CD4-positive, alpha-beta memory T cell (primary cell): ENCODE data around the gene DIAPH1. TPM values are rescaled to one million over a fixed set of nuclear protein-coding genes. Genes with fewer than 3 reads are reported as not detected.

Experiments
- CTCF ChIA-PET: fragments of 350-600 bp; sonication (Branson Sonifier 250); formaldehyde crosslinking; loops from one replicate; lab custom pipeline; 2021; ENCODE audit warnings: inconsistent platforms; ENCODE audit not compliant: partially characterized antibody; lab: Charles Lee
- POLR2A ChIA-PET: fragments of 350-600 bp; sonication (Branson Sonifier 250); formaldehyde crosslinking; loops from one replicate; lab custom pipeline; 2021; ENCODE audit not compliant: partially characterized antibody; lab: Charles Lee
- DNase-seq, 5 donors: peaks; one replicate each; pipeline versions ENCODE4 v3.0.0 to v3.0.0-alpha.2; 2020 to 2022; ENCODE audit warnings: mixed read lengths in 1 of 5
- H3K27ac ChIP-seq: one replicate; pipeline ENCODE4 v1.7.0; 2013; ENCODE audit warnings: low read depth, low read length
- H3K27me3 ChIP-seq: 2 replicates; pipeline ENCODE4 v1.7.0; 2013; ENCODE audit warnings: mild to moderate bottlenecking, low read length, moderate library complexity; ENCODE audit not compliant: insufficient read depth
- H3K36me3 ChIP-seq: 2 replicates; pipeline ENCODE4 v1.7.0; 2013; ENCODE audit warnings: mild to moderate bottlenecking, low read length, moderate library complexity; ENCODE audit not compliant: insufficient read depth
- H3K4me1 ChIP-seq: 2 replicates; pipeline ENCODE4 v1.7.0; 2013; ENCODE audit warnings: mild to moderate bottlenecking, low read length, moderate library complexity; ENCODE audit not compliant: insufficient read depth
- H3K4me3 ChIP-seq, 2 donors: one replicate each; pipeline ENCODE4 v1.7.0; 2013; ENCODE audit warnings: low read length in 2 of 2, mild to moderate bottlenecking in 1 of 2
- H3K9me3 ChIP-seq, 2 donors: one replicate each; pipeline ENCODE4 v1.7.0; 2013; ENCODE audit warnings: low read length in 2 of 2, control low read depth in 1 of 2; ENCODE audit not compliant: control insufficient read depth in 1 of 2
- H3K27ac Mint-ChIP-seq, 7 donors: one replicate each; pipeline ENCODE4 v1.8.0; 2020 to 2021; ENCODE audit warnings: mixed read lengths in 7 of 7, mild to moderate bottlenecking in 6 of 7, inconsistent platforms in 3 of 7, moderate library complexity in 3 of 7
- H3K27me3 Mint-ChIP-seq, 2 donors: one replicate each; pipeline ENCODE4 v1.8.0; 2020 to 2021; ENCODE audit warnings: mixed read lengths in 2 of 2
- H3K36me3 Mint-ChIP-seq, 2 donors: one replicate each; pipeline ENCODE4 v1.8.0; 2020 to 2021; ENCODE audit warnings: mixed read lengths in 2 of 2, inconsistent platforms in 1 of 2, mild to moderate bottlenecking in 1 of 2
- H3K4me1 Mint-ChIP-seq, 4 donors: one replicate each; pipeline ENCODE4 v1.8.0; 2020 to 2021; ENCODE audit warnings: mixed read lengths in 4 of 4, mild to moderate bottlenecking in 1 of 4
- H3K4me3 Mint-ChIP-seq, 8 donors: one replicate each; pipeline ENCODE4 v1.8.0; 2020 to 2021; ENCODE audit warnings: mixed read lengths in 8 of 8, mild to moderate bottlenecking in 7 of 8, moderate library complexity in 6 of 8, inconsistent platforms in 3 of 8
- H3K9me3 Mint-ChIP-seq, 8 donors: one replicate each; pipeline ENCODE4 v1.8.0; 2020 to 2021; ENCODE audit warnings: mixed read lengths in 8 of 8, mild to moderate bottlenecking in 5 of 8, inconsistent platforms in 3 of 8, moderate library complexity in 1 of 8
- intact Hi-C: fragments of 100-400 bp; cut with micrococcal nuclease; formaldehyde crosslinking; loops from one replicate; pipeline ENCODE4 v1.15.1; 2023
- polyA plus RNA-seq, 2 donors: library from polyadenylated mRNA; unstranded; fragments of 300-500 nt; fragmentation: Illumina TruSeq; gene quantifications; one replicate each; pipeline ENCODE4 v1.2.3, GENCODE V29; 2021
- total RNA-seq, 2 experiments: library from RNA; stranded (reverse); gene quantifications; one replicate each; pipeline ENCODE4 v1.2.3, GENCODE V29; 2021

DIAPH1 gene
- total and polyA plus RNA-seq, 4 experiments from 2014 or later = 81.5 to 211 (median 178) TPM

DNA sequence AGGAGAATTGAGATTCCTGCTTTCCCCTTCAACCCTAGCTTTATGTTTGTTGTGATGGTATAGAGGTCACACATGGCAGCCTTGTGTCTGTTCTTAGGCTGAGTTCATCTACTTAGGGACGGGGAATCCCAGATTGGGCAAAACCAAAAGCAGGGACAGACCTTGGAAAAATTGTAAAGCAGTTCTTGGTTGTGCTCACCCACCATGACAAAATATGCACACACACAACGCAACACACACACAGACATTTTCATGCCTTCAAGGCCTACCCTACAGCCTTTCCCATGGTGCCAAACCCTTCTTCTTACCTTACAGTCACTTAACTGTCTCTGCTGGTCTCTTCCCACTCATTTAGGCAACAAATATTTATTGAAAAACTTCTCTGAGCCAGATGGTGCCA lies 115.1 kb downstream of the DIAPH1 start:
- no peak overlapping the region for H3K27ac ChIP-seq
- ChIA-PET CTCF (interaction anchor here (4.5 kb wide), 1 partner anchor 8 kb away, joined by 37 read pairs; no protein-coding TSS in a partner anchor), POLR2A (no interaction called here)
- Mint-ChIP-seq H3K9me3 (no peaks in the 10 kb centered on the region), H3K4me1 (no peaks in the 10 kb centered on the region), H3K36me3 (no peaks in the 10 kb centered on the region), H3K27me3 (no peaks in the 10 kb centered on the region), H3K27ac (no peak overlapping the region), H3K4me3 (no peak overlapping the region)
- H3K36me3 ChIP-seq = no peaks in the 10 kb centered on the region
- H3K4me3 ChIP-seq = no peak overlapping the region
- no peaks in the 10 kb centered on the region for H3K9me3 ChIP-seq
- intact Hi-C loops = no loop called here
- DNase-seq = no peak
- H3K4me1 ChIP-seq = no peaks in the 10 kb centered on the region
- H3K27me3 ChIP-seq = no peaks in the 10 kb centered on the region

DNA sequence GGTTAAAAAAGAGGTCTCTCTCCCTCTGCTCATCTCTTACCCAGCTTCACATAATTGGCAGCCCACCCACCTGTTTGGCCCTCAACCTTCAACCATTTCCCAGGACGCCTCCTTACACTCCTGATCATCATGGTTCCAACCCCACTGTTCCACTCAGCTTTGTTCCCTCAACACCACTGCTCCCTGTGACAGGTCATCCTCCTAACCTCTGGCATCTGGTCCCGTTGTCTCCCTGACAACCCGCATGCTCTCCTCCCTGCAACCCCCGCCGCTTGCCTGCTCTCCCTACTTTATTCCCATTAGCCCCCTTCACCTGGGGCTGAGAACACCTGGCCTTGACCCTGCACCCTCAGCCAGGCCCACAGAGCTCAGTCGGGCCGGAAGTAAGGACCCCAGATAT lies 117.0 kb downstream of the DIAPH1 start:
- no peak for DNase-seq
- H3K4me3 Mint-ChIP-seq = no peak overlapping the region
- H3K9me3 Mint-ChIP-seq = peaks cover 0 to 4% (median 0%) of the 10 kb centered on the region in 8 donors
- H3K27ac Mint-ChIP-seq = no peak overlapping the region
- intact Hi-C loops = no loop called here
- H3K36me3 ChIP-seq = no peaks in the 10 kb centered on the region
- peaks cover 8 to 9% of the 10 kb centered on the region in 2 donors for H3K27me3 Mint-ChIP-seq
- ChIA-PET CTCF (interaction anchor here (1.2 to 4.5 kb wide), 3 partner anchors 10 to 118 kb away, joined by 3 to 37 read pairs (median 3); partner anchors contain the start of gene DIAPH1), POLR2A (no interaction called here)
- H3K27me3 ChIP-seq = no peaks in the 10 kb centered on the region
- no peak overlapping the region for H3K27ac ChIP-seq
- no peaks in the 10 kb centered on the region for H3K4me1 ChIP-seq
- H3K4me3 ChIP-seq = no peak overlapping the region
- peaks cover 0 to 4% of the 10 kb centered on the region in 2 donors for H3K36me3 Mint-ChIP-seq
- no peaks in the 10 kb centered on the region for H3K9me3 ChIP-seq
- H3K4me1 Mint-ChIP-seq = no peaks in the 10 kb centered on the region

DNA sequence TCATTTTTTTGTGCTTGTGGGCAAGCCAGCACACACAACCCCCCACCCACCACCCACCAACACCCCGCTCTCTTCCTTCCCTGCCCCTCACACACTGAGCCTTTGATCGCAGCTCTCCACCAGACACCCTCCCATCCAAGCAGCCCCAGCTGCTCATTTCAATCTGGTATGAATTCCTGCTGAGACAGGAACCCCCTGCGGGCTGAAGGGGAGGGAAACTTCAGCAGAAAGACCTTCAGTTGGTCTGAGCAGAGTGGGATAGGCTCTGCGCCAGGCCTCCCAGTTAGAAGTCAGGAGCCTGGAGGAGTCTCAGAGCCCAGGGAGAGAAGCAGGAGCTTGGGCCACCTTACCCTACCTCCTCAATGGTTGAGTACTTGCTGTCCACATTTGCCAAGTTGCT lies 122.8 kb downstream of the DIAPH1 start:
- POLR2A ChIA-PET = no interaction called here
- Histone ChIP-seq H3K27me3 (peaks cover 27% of the 10 kb centered on the region), H3K9me3 (no peaks in the 10 kb centered on the region), H3K4me3 (no peak overlapping the region), H3K36me3 (no peaks in the 10 kb centered on the region), H3K4me1 (peaks cover 19% of the 10 kb centered on the region), H3K27ac (no peak overlapping the region)
- peaks cover 0 to 4% of the 10 kb centered on the region in 2 donors for H3K36me3 Mint-ChIP-seq
- H3K27ac Mint-ChIP-seq = peak overlapping the region in 1 of 7 donors; percentile 26
- intact Hi-C loops = no loop called here
- H3K4me3 Mint-ChIP-seq = no peak overlapping the region
- H3K27me3 Mint-ChIP-seq = peaks cover 36 to 44% of the 10 kb centered on the region in 2 donors
- no peak for DNase-seq
- peaks cover 8 to 19% (median 14%) of the 10 kb centered on the region in 4 donors for H3K4me1 Mint-ChIP-seq
- peaks cover 0 to 4% (median 0%) of the 10 kb centered on the region in 8 donors for H3K9me3 Mint-ChIP-seq
- CTCF ChIA-PET = interaction anchor here (2.4 kb wide), 1 partner anchor 11 kb away, joined by 7 read pairs; no protein-coding TSS in a partner anchor

DNA sequence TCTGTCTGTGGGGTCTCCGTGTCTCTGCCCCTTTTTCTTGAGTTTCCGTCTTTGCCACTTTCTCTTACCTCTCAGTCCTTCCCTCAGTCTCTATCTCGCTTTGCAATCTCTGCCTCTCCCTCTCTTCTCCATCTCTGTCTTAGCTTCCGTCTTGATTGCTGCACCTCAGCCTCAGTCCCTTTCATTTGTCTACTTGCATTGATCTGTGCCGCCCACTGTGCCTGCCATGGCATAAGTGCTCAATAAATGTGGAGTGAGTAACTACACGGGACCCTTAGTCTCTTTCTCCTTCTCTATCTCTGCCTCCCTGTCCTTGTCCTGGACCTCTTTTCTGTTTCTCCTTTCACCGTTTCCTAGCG lies 123.4 kb downstream of the DIAPH1 start:
- Histone ChIP-seq H3K27ac (no peak overlapping the region), H3K4me1 (peaks cover 19% of the 10 kb centered on the region), H3K4me3 (no peak overlapping the region), H3K36me3 (no peaks in the 10 kb centered on the region), H3K27me3 (peaks cover 30% of the 10 kb centered on the region), H3K9me3 (no peaks in the 10 kb centered on the region)
- peaks cover 0 to 4% of the 10 kb centered on the region in 2 donors for H3K36me3 Mint-ChIP-seq
- intact Hi-C loops = no loop called here
- H3K4me1 Mint-ChIP-seq = peaks cover 8 to 19% (median 14%) of the 10 kb centered on the region in 4 donors
- ChIA-PET POLR2A (no interaction called here), CTCF (interaction anchor here (0.9 to 2.4 kb wide), 2 partner anchors 12 to 18 kb away, joined by 6 to 7 read pairs; no protein-coding TSS in a partner anchor)
- H3K27me3 Mint-ChIP-seq = peaks cover 42 to 50% of the 10 kb centered on the region in 2 donors
- H3K9me3 Mint-ChIP-seq = peaks cover 0 to 4% (median 0%) of the 10 kb centered on the region in 8 donors
- H3K4me3 Mint-ChIP-seq = peak overlapping the region in 2 of 8 donors; percentile 11 to 55
- H3K27ac Mint-ChIP-seq = no peak overlapping the region
- no peak for DNase-seq

DNA sequence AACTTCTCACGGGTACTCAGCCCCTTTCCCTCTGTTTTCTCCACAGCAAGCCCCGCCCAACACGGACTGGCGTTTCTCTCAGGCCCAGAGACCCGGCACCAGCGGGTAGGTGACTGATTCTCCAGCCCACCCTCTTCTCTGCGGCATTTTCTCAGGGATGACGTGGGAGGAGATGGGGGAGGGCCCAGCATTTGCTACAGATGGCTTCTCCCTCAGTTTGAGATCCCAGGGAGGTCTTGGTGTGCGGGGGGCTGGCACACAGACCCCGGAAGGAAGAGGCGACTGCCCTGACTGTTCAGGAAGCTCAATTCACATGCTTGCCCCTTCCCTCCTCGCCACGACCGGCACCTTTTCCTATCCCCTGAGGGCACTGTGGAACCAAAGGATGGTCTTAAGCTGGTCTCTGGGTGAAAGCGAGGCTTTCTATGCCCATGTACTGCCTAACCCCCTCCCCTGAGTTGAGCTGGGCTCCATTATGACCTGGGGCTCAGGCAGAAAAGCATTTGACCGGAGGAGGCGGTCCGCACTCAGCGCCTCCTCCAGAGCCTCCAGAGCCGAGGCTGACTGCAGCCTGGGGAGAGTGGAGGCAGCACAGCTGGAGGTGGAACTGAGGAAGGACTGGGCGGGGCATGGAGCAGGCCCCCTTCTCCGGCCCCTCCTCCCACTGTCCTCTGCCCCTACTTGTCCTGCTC lies 123.9 kb downstream of the DIAPH1 start:
- peak overlapping the region in 1 of 7 donors; percentile 68 for H3K27ac Mint-ChIP-seq
- POLR2A ChIA-PET = no interaction called here
- peaks cover 0 to 4% of the 10 kb centered on the region in 2 donors for H3K36me3 Mint-ChIP-seq

DNA sequence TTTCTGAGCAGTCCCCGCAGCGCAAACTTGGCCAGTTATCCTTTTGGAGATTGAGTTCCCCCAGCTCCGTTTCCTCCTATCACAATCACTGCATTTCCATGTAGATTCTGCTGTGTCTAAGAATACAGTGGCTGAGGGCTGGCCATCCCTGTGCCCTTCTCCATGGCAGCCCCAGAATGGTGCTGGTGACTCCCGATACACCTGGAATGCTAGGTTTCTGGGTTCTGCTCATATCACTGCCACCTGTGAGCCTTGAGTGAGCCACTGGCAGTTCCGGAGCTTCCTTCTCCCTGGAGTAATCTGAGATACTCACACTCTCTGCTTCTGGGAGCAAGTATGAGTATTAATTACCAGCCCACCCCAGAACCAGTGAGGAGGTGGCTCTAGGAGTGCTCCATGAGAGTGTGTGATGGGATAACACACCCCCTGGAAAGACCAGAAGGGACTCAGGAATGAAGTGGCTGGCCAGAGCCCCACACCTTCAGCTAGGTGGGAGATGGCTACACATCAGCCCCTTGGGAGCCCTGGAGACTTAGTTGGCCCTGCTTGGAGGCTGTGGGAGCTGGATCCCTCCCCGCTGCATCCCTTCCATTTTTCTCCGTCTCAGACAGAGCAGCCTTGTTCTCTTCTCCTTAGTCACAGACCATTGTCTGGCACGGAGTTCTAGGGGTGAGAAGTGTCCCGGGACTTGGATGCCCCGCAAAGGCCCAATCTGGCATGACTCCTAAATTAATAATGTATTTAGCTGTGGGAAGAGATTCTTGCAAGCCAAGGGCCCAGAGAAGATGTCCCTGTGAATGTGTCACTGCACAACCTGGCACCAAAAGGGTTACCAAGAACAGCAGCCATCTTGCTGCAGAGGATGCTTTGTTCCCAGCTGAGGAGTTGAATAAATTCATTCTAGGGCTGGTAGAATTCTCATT lies 125.0 kb downstream of the DIAPH1 start:
- H3K36me3 Mint-ChIP-seq = peaks cover 0 to 4% of the 10 kb centered on the region in 2 donors
- no peaks in the 10 kb centered on the region for H3K9me3 ChIP-seq
- no peak overlapping the region for H3K4me3 ChIP-seq
- H3K27ac ChIP-seq = no peak overlapping the region
- H3K4me3 Mint-ChIP-seq = no peak overlapping the region
- intact Hi-C loops = no loop called here
- CTCF ChIA-PET = interaction anchor here (1.4 to 2.2 kb wide), 2 partner anchors 19 to 81 kb away, joined by 3 to 8 read pairs; partner anchors contain the start of gene PCDHGA10
- POLR2A ChIA-PET = no interaction called here
- H3K9me3 Mint-ChIP-seq = peaks cover 0 to 4% (median 0%) of the 10 kb centered on the region in 8 donors
- H3K27me3 Mint-ChIP-seq = peaks cover 53 to 64% of the 10 kb centered on the region in 2 donors
- H3K27me3 ChIP-seq = peaks cover 30% of the 10 kb centered on the region
- no peak for DNase-seq
- peaks cover 19% of the 10 kb centered on the region for H3K4me1 ChIP-seq
- no peak overlapping the region for H3K27ac Mint-ChIP-seq
- H3K36me3 ChIP-seq = no peaks in the 10 kb centered on the region
- H3K4me1 Mint-ChIP-seq = peaks cover 8 to 19% (median 14%) of the 10 kb centered on the region in 4 donors

More for the DNA sequence above, 123.9 kb downstream of the DIAPH1 start:
- Histone ChIP-seq H3K27me3 (peaks cover 30% of the 10 kb centered on the region), H3K36me3 (no peaks in the 10 kb centered on the region), H3K4me3 (no peak overlapping the region), H3K9me3 (no peaks in the 10 kb centered on the region), H3K4me1 (peaks cover 19% of the 10 kb centered on the region), H3K27ac (no peak overlapping the region)
- no peak for DNase-seq
- Mint-ChIP-seq H3K4me3 (peak overlapping the region in 2 of 8 donors; percentile 11 to 55), H3K27me3 (peaks cover 47 to 56% of the 10 kb centered on the region in 2 donors), H3K4me1 (peaks cover 8 to 19% (median 14%) of the 10 kb centered on the region in 4 donors), H3K9me3 (peaks cover 0 to 4% (median 0%) of the 10 kb centered on the region in 8 donors)
- CTCF ChIA-PET = interaction anchor here (0.9 to 2.4 kb wide), 2 partner anchors 13 to 18 kb away, joined by 6 to 7 read pairs; no protein-coding TSS in a partner anchor
- intact Hi-C loops = no loop called here
